IMR-90 (cell line): ENCODE measurements around the gene MTCL1. TPM values are rescaled to one million over a fixed set of nuclear protein-coding genes. Genes with fewer than 3 reads are reported as not detected.

ENCODE experiments used
- ATAC-seq: fragments of 200-7000 bp; cut with Tn5 transposase; 2 replicates; pipeline ENCODE4 v1.9.1; 2020; ENCODE audit warnings: low read depth, mild to moderate bottlenecking, moderate library complexity
- BruUV-seq: library from RNA; stranded (reverse); fragments of 400-500 nt; replicated peaks from 2 replicates; lab custom pipeline; 2021; lab: Mats Ljungman, UMichigan
- CTCF ChIA-PET: fragments of 300-600 bp; formaldehyde crosslinking; extraction: SDS; loops from one replicate; lab custom pipeline; 2021; ENCODE audit warnings: antibody characterized with exemption; lab: Yijun Ruan, JAX
- POLR2A ChIA-PET: fragments of 300-600 bp; sonication (Branson Sonifier 250); formaldehyde crosslinking; loops from one replicate; lab custom pipeline; 2022; ENCODE audit warnings: antibody characterized with exemption; ENCODE audit not compliant: unreplicated experiment; lab: Charles Lee
- DNase-seq: peaks from one replicate; pipeline ENCODE4 v3.0.0; 2013
- H2AFZ ChIP-seq: replicated peaks from 2 replicates; pipeline ENCODE3; 2013; ENCODE audit warnings: low read length, mild to moderate bottlenecking; ENCODE audit not compliant: poor library complexity
- H2AK5ac ChIP-seq: 2 replicates; pipeline ENCODE4 v1.6.1; 2013; ENCODE audit warnings: low read depth, low read length, inconsistent platforms
- H2AK9ac ChIP-seq: replicated peaks from 2 replicates; pipeline ENCODE3; 2013; ENCODE audit warnings: mild to moderate bottlenecking, low read depth, low read length, moderate library complexity; ENCODE audit not compliant: poor library complexity
- H2BK120ac ChIP-seq: 2 replicates; pipeline ENCODE4 v1.6.1; 2013; ENCODE audit warnings: low read depth, low read length, inconsistent platforms
- H2BK15ac ChIP-seq: 3 replicates; pipeline ENCODE4 v1.6.1; 2013; ENCODE audit warnings: low read depth, low read length, inconsistent platforms
- H2BK20ac ChIP-seq: 2 replicates; pipeline ENCODE4 v1.6.1; 2013; ENCODE audit warnings: low read depth, mild to moderate bottlenecking, inconsistent platforms, low read length, moderate library complexity
- H2BK5ac ChIP-seq: 2 replicates; pipeline ENCODE4 v1.6.1; 2013; ENCODE audit warnings: mild to moderate bottlenecking, low read depth, low read length, inconsistent platforms; ENCODE audit not compliant: poor library complexity, severe bottlenecking
- H3K14ac ChIP-seq: replicated peaks from 2 replicates; pipeline ENCODE4 v1.6.1; 2013; ENCODE audit warnings: low read depth, low read length, inconsistent platforms
- H3K18ac ChIP-seq: 2 replicates; pipeline ENCODE4 v1.6.1; 2013; ENCODE audit warnings: low read depth, low read length, control low read depth
- H3K23ac ChIP-seq: 2 replicates; pipeline ENCODE4 v1.6.1; 2013; ENCODE audit warnings: low read depth, low read length, inconsistent platforms
- H3K27ac ChIP-seq: 2 replicates; pipeline ENCODE4 v1.5.1; 2013; ENCODE audit warnings: mild to moderate bottlenecking, control low read depth, low read length; ENCODE audit not compliant: insufficient read depth
- H3K27me3 ChIP-seq: 2 replicates; pipeline ENCODE4 v1.6.1; 2013; ENCODE audit warnings: low read length; ENCODE audit not compliant: control insufficient read depth, insufficient read depth
- H3K36me3 ChIP-seq: 2 replicates; pipeline ENCODE4 v1.6.1; 2013; ENCODE audit warnings: low read length, mixed read lengths; ENCODE audit not compliant: control insufficient read depth, insufficient read depth
- H3K4ac ChIP-seq: 2 replicates; pipeline ENCODE4 v1.6.1; 2013; ENCODE audit warnings: low read depth, low read length, inconsistent platforms
- H3K4me1 ChIP-seq: 2 replicates; pipeline ENCODE4 v1.6.1; 2013; ENCODE audit warnings: low read length, mixed read lengths; ENCODE audit not compliant: control insufficient read depth, insufficient read depth
- H3K4me2 ChIP-seq: 2 replicates; pipeline ENCODE4 v1.6.1; 2013; ENCODE audit warnings: low read depth, mild to moderate bottlenecking, control low read depth, low read length, moderate library complexity
- H3K4me3 ChIP-seq: 2 replicates; pipeline ENCODE4 v1.5.1; 2013; ENCODE audit warnings: low read depth, mild to moderate bottlenecking, control low read depth, low read length, moderate library complexity; ENCODE audit not compliant: insufficient read depth
- H3K56ac ChIP-seq: 2 replicates; pipeline ENCODE4 v1.6.1; 2013; ENCODE audit warnings: low read length, inconsistent platforms; ENCODE audit not compliant: insufficient read depth; ENCODE audit errors: extremely low read depth
- H3K79me1 ChIP-seq, 2 experiments: 2 replicates each; pipeline ENCODE4 v1.6.1; 2013; ENCODE audit warnings: low read length in 2 of 2, inconsistent platforms in 1 of 2, low read depth in 1 of 2
- H3K9ac ChIP-seq: 2 replicates; pipeline ENCODE4 v1.6.1; 2013; ENCODE audit warnings: low read depth, low read length, control low read depth
- H3K9me1 ChIP-seq: 2 replicates; pipeline ENCODE4 v1.6.1; 2013; ENCODE audit warnings: low read length, inconsistent platforms; ENCODE audit not compliant: insufficient read depth
- H3K9me3 ChIP-seq: 2 replicates; pipeline ENCODE4 v1.6.1; 2013; ENCODE audit warnings: low read length; ENCODE audit not compliant: control insufficient read depth, insufficient read depth
- H4K20me1 ChIP-seq: 2 replicates; pipeline ENCODE4 v1.6.1; 2013; ENCODE audit warnings: low read length, inconsistent platforms; ENCODE audit not compliant: insufficient read depth
- H4K5ac ChIP-seq: 2 replicates; pipeline ENCODE4 v1.6.1; 2013; ENCODE audit warnings: mild to moderate bottlenecking, low read depth, low read length, control low read depth
- H4K8ac ChIP-seq, 2 experiments: 2 replicates each; pipeline ENCODE4 v1.6.1; 2013; ENCODE audit warnings: low read depth in 2 of 2, low read length in 2 of 2, control low read depth in 1 of 2, inconsistent platforms in 1 of 2
- H4K91ac ChIP-seq: 2 replicates; pipeline ENCODE4 v1.6.1; 2013; ENCODE audit warnings: low read depth, low read length, inconsistent platforms; ENCODE audit not compliant: insufficient read depth
- BHLHE40 ChIP-seq: fragments of 150-350 bp; IDR thresholded peaks from 2 replicates; pipeline ENCODE4 v1.6.1; 2016; ENCODE audit warnings: mild to moderate bottlenecking, low read depth, low read length
- MAFK ChIP-seq: IDR thresholded peaks from 2 replicates; pipeline ENCODE4 v1.6.1; 2012; ENCODE audit warnings: low read depth, low read length, improper control_type of control experiment
- RFX5 ChIP-seq: IDR thresholded peaks from 2 replicates; pipeline ENCODE4 v1.8.0; 2012; ENCODE audit warnings: low read depth, mild to moderate bottlenecking, low read length, moderate library complexity
- WGBS, 2 experiments: methylation state at CpG; one replicate each; pipeline versions ENCODE4 v1.1.5 to v1.1.7; 2013; ENCODE audit warnings: missing lambda C conversion rate in 2 of 2; ENCODE audit not compliant: insufficient read length in 1 of 2; ENCODE audit errors: extremely low coverage in 2 of 2; 5-methylcytosine and 5-hydroxymethylcytosine counted together
- dilution Hi-C: fragments of 300-500 bp; cut with HindIII; formaldehyde crosslinking; loops from one replicate; pipeline ENCODE4 v1.14.3; 2018; ENCODE audit warnings: low sequenced_read_pairs; ENCODE audit not compliant: unreplicated experiment
- in situ Hi-C: fragments of 300-500 bp; cut with MboI; formaldehyde crosslinking; loops from 3 replicates; pipeline ENCODE4 v1.14.3; 2019; ENCODE audit warnings: low sequenced_read_pairs, inconsistent platforms, mixed read lengths
- intact Hi-C: fragments of 100-400 bp; cut with micrococcal nuclease; formaldehyde crosslinking; loops from 2 replicates; pipeline ENCODE4 v1.10.0; 2022
- polyA plus RNA-seq, 3 experiments: library from polyadenylated mRNA; depleted of rRNA; stranded (reverse); fragments of >200 nt; gene quantifications; 2 replicates each; pipeline ENCODE4 v1.2.3, GENCODE V29; 2012; ENCODE audit warnings: low replicate concordance in 1 of 3
- total RNA-seq: library from RNA; depleted of rRNA; stranded (reverse); fragments of >200 nt; gene quantifications from 2 replicates; pipeline ENCODE4 v1.2.3, GENCODE V29; 2012

MTCL1 gene
- total and polyA plus RNA-seq, 2 of the 4 experiments (the other 2 are of a cell fraction), result 29.0 to 45.3 TPM

DNA sequence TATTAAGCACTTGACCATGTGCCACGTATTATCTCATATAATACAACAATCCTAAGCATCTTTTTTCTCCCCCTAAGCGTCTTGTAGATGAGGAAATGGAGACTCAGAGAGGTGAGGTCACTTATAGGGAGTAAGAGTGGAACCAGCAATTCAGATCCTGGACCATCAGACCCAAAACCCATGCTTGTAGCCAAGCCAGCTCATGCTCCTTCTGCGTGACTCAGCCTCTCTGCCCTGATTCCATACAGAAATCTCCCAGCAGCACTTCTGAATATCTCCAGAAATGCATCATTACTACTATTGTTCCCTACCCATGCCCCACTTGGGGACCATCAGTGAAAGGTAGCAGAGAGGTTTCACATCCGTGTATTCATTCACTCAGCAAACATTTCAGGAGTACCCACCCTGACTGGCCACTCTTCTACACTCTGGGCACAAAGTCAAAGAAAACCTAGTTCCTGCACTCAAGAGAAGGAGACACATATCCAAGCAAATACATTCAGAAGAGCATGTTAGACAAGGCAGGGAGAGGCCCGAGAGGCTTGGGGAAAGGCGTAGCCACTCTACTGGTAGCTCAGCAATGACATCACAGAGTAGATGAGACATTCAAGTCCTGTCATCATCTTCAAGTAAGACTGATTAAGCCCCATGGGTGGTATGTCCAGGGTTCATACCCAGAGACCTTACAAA lies 141.9 kb downstream of the MTCL1 start:
- in situ Hi-C loops, result no loop called here
- peak; percentile 63 for ATAC-seq

More for the DNA sequence above, 141.9 kb downstream of the MTCL1 start:
- H3K9me3 ChIP-seq, result no peaks in the 10 kb centered on the region
- intact Hi-C loops (no loop called here), dilution Hi-C loops (no loop called here)
- TF ChIP-seq BHLHE40, result 0 out of 2 replicates have a peak, but pooled peaks have one; percentile 6
- TF ChIP-seq RFX5, result no peak
- no peak for TF ChIP-seq MAFK
- H3K9ac ChIP-seq, result no peak overlapping the region
- no peak overlapping the region for H3K4me2 ChIP-seq
- H3K36me3 ChIP-seq, result no peaks in the 10 kb centered on the region
- H3K23ac ChIP-seq, result 0 out of 2 replicates have a peak overlapping the region, but pooled peaks have one; percentile 35
- peak; percentile 70 for DNase-seq
- H3K18ac ChIP-seq, result peak overlapping the region; percentile 27; the same call in 1 of the 2 replicates
- H2AFZ ChIP-seq, result peak overlapping the region; percentile 45
- BruUV-seq, result no TSS peak
- no peak overlapping the region for H3K27ac ChIP-seq
- H2BK5ac ChIP-seq, result no peak overlapping the region
- H3K4me3 ChIP-seq, result no peak overlapping the region
- no peak overlapping the region for H3K56ac ChIP-seq
- H3K27me3 ChIP-seq, result no peaks in the 10 kb centered on the region
- peak overlapping the region; percentile 41 for H3K4ac ChIP-seq
- H2BK120ac ChIP-seq, result peak overlapping the region; percentile 41; the same call in 1 of the 2 replicates
- peak overlapping the region; percentile 34; the same call in 1 of the 3 replicates for H2BK15ac ChIP-seq
- WGBS, 2 experiments, result 80% methylated on average over 1 of the region's 6 CpGs; no CpG with 5 or more reads in 1 of the 2 experiments
- no peak overlapping the region for H2AK9ac ChIP-seq
- H3K14ac ChIP-seq, result peak overlapping the region; percentile 27
- peak overlapping the region; percentile 83 for H2BK20ac ChIP-seq
- H4K91ac ChIP-seq, result no peak overlapping the region
- ChIA-PET POLR2A (no interaction called here), CTCF (no interaction called here)
- H4K20me1 ChIP-seq, result no peaks in the 10 kb centered on the region
- H4K5ac ChIP-seq, result no peak overlapping the region
- peak overlapping the region; percentile 36; the same call in 1 of the 2 replicates for H2AK5ac ChIP-seq
- H3K4me1 ChIP-seq, result peaks cover 10% of the 10 kb centered on the region
- H4K8ac ChIP-seq, result peak overlapping the region in 1 of 2 experiments; percentile 3; a peak in 2 of 4 replicates
- H3K79me1 ChIP-seq, result no peaks in the 10 kb centered on the region
- H3K9me1 ChIP-seq, result peaks cover 21% of the 10 kb centered on the region
